GM12864 (cell line): Measurements from ENCODE around the gene SUSD4.

Source experiments
- DNase-seq: peaks from one replicate; pipeline ENCODE4 v3.0.0-alpha.2; 2011; ENCODE audit warnings: low read depth
- H3K4me3 ChIP-seq: 2 replicates; pipeline ENCODE4 v1.5.1; 2011; ENCODE audit warnings: mild to moderate bottlenecking, low read depth, low read length, control low read depth
- TF ChIP-seq, protein P1 (sequence below): IDR thresholded peaks from 2 replicates; pipeline ENCODE4 v1.5.1; 2011; ENCODE audit warnings: low read depth, mild to moderate bottlenecking, moderate library complexity, low read length, control low read depth, inconsistent platforms; ENCODE audit errors: missing control alignments

SUSD4 gene

DNA sequence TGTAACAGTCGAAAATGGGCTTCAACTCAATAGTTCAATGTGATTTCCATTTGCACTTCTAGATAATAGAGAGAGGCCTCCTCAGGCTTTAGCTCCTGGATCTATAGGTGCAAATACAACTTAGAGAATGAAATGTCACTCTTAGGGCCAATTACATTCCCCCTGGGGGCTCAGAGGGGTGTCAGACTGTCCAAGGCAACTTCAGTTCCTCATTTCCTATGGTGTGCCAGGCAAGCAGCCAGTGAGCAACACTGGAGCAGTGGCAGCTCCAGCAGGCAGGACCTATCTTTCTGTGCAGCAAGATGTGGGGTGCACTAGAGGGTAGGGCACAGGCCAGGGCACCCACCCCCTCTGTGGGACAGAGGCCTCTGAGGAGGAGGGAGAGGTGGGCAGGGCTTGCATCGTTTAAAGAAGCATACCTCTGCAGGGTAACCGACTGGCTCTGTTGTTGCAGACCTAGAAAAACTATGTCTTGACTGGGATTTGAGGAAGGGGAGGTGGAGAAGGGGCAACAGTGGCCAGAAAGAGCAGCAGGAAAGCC is 97.3 kb downstream of the SUSD4 start:
- no peak overlapping the region for H3K4me3 ChIP-seq
- DNase-seq: no peak
- TF ChIP-seq, protein P1, sequence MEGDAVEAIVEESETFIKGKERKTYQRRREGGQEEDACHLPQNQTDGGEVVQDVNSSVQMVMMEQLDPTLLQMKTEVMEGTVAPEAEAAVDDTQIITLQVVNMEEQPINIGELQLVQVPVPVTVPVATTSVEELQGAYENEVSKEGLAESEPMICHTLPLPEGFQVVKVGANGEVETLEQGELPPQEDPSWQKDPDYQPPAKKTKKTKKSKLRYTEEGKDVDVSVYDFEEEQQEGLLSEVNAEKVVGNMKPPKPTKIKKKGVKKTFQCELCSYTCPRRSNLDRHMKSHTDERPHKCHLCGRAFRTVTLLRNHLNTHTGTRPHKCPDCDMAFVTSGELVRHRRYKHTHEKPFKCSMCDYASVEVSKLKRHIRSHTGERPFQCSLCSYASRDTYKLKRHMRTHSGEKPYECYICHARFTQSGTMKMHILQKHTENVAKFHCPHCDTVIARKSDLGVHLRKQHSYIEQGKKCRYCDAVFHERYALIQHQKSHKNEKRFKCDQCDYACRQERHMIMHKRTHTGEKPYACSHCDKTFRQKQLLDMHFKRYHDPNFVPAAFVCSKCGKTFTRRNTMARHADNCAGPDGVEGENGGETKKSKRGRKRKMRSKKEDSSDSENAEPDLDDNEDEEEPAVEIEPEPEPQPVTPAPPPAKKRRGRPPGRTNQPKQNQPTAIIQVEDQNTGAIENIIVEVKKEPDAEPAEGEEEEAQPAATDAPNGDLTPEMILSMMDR: no peak

DNA sequence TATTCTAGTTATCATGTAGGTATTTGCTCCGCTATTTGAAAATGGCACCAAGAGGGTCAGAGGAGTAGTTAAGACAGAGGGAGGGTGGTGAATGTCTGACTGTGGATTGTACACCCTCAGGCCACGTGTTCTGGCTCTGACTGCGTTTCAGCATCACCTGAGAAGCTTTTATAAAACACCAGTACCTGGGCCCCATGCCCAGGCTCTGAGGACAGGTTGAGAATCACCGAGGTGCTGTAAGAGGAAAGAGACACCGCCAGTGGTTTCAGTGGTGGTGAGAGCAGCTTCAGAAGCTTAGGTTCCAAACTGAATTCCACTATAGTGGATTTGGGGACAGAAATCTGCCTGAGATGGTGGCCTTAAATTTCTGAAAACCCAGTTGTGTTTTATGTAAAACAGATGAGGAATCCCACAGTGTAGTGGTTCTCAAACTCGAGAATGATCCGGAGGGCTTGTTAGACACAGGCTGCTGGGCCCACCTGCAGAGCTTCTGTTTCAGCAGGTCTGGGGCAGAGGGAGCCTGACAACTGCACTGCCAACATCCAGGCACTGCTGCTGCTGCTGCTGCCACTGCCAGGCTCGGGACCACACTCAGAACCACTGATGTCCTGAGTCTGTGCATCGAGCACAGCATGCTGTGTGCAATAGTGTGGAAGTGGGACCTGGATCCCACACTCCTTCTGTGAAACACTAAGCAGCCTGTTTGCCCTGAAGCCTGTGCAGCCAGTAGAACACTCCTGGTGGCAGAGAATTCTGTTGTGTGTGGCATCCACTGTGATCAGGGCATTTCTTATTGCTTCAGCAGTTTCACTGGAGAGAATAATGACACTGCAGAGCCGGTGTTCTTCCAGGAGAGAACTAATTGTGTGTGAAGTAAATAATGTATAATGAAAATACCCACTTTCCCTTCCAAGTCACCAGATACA is 98.7 kb downstream of the SUSD4 start:
- TF ChIP-seq, protein P1: no peak
- H3K4me3 ChIP-seq: no peak overlapping the region
- DNase-seq: no peak

DNA sequence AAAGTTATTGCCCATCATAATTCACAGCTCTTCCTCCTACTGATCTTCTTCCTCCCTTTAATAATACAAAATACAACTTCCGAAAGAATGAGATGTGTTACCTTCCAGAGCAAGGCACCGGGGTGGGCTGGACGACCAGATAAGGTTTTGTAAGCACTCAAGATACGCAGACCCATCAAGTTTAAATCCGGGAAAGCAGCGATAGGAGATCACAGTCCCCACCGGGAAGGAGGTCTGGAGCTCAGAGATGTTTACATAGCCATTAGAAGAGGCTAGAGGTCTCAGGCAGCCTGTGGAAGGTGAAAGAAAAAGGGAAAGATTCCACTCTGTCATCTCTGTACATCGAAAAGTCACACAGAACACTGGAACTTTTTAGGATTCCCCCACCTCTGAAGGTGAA is 99.4 kb downstream of the SUSD4 start:
- TF ChIP-seq, protein P1: no peak
- no peak overlapping the region for H3K4me3 ChIP-seq
- DNase-seq: no peak

DNA sequence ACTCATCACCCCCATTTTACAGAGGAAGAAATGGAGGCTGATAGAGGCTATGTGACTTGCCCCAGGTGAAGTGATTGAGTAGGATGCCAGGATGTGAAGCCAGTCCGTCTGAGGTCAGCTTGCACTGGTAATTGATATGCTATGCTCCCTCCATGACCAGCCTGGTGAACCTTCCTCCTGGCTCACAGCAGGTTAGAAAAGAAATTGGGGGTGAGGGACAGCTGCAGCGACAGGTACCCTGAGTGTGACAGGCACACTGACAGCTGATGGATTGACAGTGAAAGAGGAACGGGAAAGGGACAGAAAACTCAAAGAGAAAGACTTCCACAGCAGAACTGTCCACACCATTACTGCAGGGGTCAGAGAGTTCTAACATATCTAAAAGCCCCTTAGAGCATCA is 102.1 kb downstream of the SUSD4 start:
- TF ChIP-seq, protein P1: no peak
- H3K4me3 ChIP-seq: no peak overlapping the region
- DNase-seq: no peak

DNA sequence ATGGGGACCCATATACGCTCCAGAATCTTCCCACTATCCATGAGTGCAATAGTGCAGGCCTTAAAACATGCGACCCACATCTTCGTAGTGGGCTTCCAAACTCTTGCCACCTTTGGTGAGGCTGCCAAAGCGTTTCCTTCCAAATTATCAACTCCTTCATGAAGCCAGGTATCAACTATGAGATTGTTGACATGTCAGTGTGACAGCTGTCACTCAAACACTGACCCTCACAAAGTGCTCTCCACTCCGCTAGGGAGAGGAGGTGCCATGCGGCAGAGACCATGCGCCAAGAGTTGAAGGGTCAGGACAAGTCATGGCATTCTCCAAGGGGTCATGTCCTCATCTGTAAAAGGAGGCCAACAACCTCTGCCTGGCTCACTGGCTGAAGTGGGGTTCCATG is 103.3 kb downstream of the SUSD4 start:
- no peak for DNase-seq
- H3K4me3 ChIP-seq: no peak overlapping the region
- TF ChIP-seq, protein P1: no peak

DNA sequence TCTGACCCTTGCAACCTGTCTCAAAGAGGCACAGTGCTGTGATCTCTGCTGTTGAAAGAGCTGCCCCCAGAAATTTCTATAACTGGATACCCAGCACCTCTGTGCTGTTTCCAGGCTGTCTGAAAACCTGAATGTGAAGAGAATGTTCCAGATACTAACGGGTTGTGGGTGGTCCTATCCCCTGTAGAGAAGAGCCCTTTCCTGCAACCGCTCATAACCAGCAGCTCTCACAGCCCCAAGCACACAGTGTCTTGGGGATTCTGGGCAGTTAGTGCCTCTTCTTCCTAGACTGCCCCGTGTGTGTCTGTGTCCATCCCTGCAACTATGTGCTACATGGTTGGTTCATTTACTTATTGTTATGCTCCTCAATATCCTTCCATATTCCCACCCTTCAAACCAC is 104.5 kb downstream of the SUSD4 start:
- no peak for DNase-seq
- no peak overlapping the region for H3K4me3 ChIP-seq
- TF ChIP-seq, protein P1: no peak
